NCI-H2196 (cell line): ENCODE measurements around the gene TSBP1.
"Not testable (repeated sequence)": the region's sequence is repeated elsewhere in the genome, so short reads cannot be mapped to it uniquely, and the experiment has no call there.

Experiments used
- DNase-seq: peaks from one replicate; lab custom pipeline; 2025; ENCODE audit not compliant: unreplicated experiment; lab: John Stamatoyannopoulos, UW

The TSBP1 gene

DNA sequence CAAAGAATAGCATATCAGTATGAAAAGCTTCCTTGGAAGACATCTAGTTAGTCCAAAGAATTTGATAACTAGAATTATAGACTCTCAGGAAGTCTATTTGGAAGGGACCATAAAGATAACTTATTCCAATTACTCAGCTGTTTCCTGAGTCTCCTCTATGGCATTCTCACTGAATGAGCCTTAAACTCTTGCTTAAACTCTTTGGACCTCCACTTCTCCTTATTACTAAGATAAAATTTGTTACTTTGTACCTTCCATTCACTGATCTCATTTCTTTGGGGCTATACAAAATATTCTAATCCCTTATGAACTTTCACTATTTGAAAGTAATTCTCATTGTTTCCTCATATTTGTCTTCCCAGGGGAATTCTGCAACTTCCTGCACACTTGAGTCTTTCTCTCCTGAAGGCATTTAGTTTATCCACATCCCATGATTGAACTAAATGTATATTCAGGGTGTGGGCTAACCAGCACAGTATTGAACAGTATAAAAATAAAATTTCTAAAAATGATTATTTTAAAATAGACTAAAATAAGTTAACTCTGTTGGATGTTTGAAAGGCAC lies 80.7 kb downstream of the TSBP1 start:
- no peak for DNase-seq

DNA sequence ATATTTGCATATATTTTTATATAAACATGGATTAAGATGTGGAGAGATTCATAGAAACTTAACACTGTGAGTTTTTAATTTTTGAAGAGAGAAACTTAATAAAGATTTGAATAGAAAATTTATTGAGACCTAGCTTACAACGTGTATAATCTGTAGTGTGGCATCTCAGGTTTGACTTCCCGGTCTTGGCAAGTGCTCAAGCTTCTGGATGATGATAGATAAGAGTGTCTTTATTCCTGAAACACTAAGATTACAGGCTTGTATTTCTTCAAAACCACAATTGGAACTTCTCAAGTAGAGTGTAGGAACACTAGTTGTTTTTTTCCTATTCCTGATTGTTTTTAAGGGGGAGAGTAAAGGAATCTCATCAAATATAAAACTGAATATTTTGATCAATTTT lies 83.3 kb downstream of the TSBP1 start:
- no peak for DNase-seq

DNA sequence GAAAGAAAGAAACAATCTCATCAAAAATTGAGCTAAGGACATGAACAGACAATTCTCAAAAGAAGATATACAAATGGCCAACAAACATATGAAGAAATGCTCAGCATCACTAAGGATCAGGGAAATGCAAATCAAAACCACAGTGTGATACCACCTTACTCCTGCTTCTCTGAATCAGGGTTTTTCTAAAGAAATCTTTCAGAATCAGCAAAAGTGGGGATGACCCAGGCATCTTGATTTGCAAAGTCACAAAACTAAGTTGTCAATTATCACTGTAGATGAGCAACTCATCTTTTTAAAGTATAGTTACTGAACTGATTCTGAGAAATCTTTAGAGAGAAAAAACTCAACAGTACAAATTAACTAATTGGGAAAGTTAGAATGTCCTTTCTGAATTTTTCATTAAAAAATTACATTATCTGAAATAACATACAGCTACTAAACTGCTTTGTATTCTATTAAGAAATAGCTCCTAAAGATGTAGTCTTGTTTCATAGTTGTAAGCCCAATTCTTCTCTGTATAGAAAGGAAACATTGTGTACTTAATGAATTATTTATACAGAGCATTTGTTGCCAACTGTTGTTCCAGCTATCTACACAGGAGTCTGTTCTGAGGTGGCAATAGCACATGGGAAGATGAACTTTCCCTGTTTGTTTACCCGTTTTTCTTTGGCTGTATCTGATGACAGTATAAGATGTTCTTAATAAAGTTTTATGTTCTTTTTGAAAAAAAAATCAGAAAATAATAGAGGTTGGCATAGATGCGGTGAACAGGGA lies 97.7 kb downstream of the TSBP1 start:
- not testable (repeated sequence) for DNase-seq

DNA sequence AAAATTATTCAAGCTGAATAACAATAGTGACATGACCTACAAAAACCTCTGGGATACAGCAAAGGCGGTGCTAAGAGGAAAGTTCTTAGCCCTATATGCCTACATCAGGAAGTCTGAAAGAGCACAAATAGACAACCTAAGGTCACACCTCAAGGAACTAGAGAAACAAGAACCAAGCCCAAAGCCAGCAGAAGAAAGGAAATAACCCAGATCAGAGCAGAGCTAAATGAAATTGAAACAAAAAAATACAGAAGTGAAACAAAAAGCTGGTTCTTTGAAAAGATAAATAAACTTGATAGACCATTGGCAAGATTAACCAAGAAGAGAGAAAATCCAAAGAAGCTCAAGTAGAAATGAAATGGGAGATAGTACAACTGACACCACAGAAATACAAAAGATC lies 100.3 kb downstream of the TSBP1 start:
- no peak for DNase-seq

DNA sequence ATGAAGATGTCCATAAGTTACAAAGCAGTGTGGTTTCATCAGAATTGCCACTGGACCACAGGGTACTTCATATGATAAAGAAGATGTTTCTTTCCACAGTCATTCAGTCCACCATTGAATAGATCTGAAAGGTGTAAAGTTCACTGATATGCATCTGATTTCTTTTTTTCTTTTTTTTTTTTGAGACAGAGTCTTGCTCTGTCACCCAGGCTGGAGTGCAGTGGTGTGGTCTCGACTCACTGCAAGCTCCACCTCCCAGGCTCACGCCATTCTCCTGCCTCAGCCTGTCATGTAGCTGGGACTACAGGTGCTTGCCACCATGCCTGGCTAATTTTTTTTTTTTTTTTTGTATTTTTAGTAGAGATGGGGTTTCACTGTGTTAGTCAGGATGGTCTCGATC lies 103.2 kb downstream of the TSBP1 start:
- not testable (repeated sequence) for DNase-seq

DNA sequence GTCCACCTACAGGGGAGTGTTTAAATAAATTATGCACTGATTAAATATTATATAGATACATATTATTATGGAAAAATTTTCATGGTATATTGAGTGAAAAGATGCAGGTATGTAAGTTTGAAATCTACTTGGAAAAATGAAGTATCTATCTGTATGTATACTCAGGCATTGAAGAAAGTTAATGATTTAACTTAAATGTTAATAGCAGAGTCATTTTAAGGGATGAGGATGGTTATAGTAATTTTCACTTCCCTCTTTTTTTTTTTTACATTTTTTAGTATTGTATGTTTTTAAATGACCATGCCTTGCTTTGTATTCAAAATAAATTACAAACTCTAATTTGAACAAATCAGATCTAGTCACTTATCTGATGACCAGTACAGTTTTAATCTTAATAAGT lies 104.7 kb downstream of the TSBP1 start:
- DNase-seq = no peak

DNA sequence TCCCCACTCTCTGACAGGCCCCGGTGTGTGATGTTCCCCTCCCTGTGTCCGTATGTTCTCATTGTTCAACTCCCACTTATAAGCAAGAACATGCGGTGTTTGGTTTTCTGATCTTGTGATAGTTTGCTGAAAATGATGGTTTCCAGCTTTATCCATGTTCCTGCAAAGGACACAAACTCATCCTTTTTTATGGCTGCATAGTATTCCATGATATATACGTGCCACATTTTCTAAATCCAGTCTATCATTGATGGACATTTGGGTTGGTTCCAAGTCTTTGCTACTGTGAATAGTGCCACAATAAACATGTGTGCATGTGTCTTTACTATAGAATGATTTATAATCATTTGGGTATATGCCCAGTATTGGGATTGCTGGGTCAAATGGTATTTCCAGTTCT lies 114.4 kb downstream of the TSBP1 start:
- not testable (repeated sequence) for DNase-seq

DNA sequence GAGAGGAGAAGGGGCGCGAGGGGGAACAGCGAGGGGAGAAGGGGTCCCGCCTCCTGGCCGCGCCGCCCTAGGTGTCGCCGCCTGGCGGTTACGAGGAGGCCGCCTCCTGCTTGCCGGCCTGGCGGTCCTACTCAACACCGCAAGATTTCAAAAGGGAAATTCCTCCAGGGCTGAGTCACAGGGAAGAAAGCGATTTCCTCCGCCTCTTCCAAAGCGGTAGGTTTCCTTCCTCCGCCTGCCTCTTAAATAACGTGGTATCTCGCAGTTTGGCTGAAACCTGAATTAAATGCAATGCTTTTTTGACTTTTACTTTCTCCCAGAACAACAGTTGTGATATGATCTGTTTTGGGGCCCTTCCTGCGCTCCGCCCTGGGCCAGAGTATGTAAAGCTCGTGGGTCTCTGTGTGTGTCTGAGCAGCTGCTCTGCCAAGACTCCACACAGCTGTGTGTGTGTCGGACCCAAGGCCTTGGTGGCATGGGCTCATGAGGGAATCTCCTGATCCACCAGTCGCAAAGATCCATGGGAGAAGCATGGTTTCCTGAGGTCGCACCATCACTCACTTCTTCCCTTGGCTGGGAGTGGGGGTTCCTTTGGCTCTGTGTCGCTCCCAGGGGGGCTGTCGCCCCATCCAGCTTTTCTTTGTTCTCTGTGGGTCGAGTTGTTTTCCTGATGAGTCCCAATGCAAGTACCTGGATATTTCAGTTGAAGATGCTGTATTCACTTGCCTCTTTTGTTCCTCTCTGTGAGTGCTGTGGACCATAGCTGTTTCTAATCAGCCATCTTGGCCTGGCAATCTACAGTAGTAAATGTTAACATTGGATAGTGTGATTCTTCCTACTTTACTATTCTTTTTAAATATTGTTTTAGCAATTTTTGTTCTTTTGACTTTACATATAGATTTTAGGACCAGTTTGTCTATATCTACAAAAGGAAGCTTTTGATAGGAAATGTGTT lies 116.2 kb downstream of the TSBP1 start:
- DNase-seq = no peak

DNA sequence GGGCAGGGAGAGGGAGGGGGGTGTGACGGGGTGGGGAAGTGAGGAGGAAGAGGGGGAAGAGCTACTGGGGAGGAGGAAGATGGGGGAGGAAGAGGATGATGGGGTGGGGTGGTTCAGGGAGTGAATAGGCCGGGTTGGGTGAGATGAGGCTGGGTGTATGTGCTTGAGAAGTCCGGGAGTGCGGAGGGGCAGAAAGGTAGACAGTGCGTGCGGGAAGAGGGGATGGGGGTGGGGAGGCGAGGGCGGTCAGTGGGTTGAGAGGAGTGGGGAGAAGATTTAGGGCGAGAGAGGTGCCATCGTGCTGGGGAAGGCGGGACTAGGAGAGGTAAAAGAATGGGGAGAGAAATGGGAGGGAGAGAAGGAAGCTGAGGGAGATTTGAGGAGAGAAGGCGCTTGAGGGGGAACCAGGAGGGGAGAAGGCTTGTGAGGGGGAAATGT lies 116.9 kb downstream of the TSBP1 start:
- no peak for DNase-seq

DNA sequence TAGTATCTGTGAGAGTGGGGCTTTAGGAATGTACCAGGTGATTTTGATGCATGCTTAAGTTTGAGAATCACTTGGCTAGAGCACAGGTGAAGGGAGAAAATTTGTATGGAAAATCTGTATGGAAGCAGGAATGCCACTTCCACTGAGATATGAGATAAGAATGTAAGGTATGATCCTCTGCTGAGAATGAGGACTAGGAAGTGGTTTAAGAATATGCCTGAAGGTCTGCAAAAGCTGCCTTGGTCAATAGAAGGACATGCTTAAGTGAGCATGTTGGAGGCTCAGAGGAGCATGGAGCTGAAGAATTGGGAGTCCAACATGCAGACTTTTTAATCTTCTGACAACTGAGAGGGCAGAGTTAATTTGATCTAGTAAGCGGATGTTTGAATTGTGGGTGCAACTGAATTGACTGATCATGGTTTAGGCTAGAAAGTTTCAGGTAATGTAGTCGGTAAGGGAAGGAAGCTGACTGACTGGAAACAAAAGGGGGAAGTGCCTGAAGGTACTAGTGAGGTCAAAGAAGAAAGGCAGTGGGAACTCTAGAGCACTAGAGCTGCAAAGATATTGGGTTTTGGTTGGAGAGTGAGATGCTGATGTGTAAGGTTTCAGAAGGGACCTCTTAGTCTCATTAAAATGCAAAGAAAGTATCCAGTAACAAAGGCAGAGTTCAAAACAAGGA lies 119.2 kb downstream of the TSBP1 start:
- no peak for DNase-seq

DNA sequence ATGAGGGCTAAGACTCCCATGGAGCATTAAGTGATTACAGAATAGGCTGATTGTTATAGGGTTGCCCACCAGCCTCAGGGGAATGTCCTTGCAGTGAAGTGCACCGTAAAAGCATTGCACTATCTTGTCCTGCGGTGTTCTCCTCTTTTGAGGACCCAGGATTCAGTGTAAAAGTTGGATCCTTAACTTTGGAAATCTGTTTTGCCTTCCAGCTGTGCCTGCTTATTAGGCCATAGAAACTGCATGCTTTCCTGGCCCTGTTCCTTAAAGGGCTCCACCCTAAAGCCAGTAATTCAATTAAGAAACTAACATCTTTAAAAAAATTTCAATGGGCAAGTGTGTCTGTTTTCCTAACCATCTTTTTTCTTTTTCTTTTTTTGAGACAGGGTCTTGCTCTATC lies 122.4 kb downstream of the TSBP1 start:
- DNase-seq = no peak

DNA sequence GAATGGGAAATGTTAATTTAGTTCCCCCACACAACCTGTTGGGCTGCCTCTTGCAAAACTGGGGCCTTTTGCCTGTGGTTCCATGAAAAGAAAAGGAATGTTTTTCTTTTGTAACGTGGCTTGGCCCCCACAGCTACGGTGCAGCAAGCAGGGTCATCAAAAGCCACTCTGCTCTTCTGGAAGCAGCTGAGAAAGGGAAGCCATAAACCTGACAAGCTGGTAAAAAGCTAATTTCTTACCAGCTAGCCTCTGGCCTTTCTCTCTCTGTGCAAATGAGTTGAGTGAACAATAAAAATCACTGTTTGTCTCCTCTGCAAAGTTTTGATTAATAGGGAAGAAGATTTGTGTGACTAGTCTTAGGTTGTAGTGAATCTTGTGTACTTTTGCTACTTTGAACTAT lies 124.3 kb downstream of the TSBP1 start:
- DNase-seq = no peak

DNA sequence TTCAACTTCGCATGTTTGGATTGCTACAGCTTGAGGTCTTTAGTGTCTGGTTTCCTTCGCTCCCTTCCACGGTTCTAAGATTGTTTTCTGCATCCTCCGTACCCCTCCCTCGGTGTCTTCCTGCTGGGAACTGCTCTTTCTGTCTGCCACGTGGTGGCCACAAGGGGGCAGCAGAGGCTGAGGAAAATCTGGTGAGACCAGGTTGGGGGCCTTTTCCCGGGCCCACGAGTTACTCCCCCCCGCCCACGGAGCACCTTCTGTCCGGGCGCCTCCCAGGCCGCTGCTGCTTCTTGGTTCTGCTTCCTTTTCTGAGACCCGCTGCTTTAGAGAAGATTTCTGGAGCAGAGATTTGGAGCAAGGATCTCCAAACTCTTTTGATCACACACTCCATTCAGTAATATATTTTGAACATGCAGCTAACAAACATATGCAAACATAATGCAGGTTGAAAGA lies 126.7 kb downstream of the TSBP1 start:
- DNase-seq = peak; percentile 48

DNA sequence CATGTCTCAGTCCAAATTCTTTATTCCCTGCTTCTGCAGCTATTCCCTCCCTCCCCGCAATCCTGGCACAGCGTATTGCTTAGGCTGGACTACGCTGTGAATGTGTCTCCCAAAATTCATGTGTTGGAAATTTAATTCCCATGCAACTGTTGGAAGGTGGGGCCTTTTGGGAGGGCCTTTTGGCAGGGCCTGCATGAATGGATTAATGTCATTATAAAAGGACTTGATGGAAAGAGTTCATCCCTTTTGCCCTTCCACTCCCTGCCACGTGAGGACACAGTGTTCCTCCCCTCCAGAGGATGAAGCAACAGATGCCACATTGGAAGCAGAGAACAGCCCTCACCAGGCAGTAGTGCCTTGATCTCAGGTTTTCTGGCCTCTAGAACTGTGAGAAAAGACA lies 127.4 kb downstream of the TSBP1 start:
- no peak for DNase-seq
